ENCODE measurements around the gene PIP4K2A.

Gene PIP4K2A

DNA sequence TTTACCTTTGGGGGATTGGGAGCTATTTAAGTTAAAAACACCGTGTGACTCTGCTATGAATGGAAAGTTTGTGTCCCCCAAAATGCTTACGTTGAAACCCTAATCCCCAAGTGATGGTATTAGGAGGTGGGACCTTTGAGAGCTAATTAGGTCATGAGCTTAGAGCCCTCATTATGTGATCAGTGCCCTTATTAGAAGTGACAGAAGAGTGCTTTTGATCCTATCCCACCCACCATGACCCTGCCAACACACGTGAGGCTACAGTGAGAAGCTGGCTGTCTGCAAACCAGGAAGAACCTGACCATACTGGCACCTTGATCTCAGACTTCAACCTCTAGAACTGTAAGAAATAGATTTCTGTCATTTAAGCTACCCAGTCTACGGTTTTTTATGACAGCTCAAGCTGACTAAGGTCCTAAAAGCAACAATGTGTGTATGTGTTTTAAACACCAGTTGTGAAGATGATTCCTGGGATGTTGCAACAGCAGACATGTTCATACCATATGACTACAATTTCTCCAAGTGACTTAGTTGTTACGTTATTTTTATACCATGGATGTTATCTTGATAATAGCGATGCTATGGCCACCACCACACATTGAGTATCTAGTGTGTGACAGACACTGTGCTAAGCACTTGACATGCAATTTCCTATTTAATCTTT is 124.4 kb downstream of the PIP4K2A start:
- no peak for DNase-seq

DNA sequence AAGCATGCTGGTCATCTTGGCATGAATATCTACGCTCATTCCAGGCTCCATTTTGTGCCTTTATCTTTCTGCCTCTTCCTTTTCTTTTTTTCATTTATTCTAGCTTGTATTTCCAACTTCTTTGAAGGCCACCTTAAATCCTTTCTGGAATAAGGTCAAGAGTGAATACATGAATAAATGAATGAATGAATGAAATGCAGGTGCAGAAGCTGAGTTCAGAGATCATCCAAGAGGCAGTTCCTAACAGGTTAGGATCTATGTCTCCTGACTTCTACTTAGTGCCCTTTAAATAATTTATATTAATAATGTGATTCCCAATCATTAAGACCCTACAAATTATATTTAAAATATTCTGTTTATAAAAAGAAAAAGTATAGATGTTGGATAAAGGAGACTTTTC is 125.9 kb downstream of the PIP4K2A start:
- no peak for DNase-seq

DNA sequence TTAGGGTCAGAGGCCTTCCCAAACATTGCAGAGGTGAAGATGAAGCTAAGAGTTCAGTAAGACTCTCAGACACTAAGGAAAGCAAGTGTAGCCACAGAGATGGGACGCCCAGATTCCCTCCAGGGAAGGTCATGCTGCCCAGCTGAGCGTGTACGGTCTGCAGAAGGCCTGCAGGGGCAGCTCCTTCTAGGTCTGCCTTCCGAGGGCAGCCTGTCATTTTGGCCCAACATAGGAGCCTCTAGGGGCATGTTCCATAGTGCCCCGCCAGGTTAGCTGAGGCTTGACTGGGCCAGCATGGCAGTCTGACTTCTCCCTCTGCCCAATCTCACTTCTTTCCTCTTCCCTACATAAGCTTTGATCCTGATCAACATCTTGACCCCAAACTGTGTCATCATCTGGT is 130.7 kb downstream of the PIP4K2A start:
- DNase-seq: no peak

DNA sequence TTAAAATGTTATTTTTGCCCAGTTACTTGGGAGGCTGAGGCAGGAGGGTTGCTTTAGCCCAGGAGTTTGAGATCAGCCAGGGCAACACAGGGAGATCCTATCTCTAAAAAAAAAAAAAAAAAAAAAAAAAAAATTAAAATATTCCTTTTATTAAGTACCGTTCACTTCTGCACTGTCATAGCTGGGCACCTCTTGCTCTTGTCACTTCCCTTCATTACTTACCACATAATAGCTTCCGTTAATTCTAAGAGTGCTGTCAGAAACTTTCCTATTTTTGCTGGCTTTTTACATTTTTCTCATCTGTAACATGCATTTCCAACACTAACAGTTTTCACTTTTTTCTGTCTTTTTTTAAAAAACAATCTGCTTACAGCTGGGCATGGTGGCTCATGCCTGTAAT is 132.9 kb downstream of the PIP4K2A start:
- DNase-seq: no peak

DNA sequence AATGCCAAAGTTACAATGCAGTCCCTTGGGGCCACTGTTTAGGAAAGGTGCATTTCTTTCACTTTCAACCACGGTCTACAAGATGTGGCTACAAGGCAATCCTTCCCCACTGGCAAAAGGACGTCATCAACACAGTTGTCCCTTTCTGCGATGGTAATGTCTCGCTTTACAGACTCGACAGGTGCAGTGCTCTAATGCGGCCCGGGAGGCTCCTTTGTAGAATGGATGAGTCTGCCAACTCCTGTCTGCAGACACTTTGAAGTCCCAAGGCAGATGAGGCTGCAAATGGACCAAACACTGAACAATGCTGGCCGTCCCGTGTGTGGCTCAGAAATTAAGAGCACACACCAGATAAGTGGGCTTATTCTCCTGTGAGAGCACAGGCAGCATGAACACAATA is 133.7 kb downstream of the PIP4K2A start:
- no peak for DNase-seq

DNA sequence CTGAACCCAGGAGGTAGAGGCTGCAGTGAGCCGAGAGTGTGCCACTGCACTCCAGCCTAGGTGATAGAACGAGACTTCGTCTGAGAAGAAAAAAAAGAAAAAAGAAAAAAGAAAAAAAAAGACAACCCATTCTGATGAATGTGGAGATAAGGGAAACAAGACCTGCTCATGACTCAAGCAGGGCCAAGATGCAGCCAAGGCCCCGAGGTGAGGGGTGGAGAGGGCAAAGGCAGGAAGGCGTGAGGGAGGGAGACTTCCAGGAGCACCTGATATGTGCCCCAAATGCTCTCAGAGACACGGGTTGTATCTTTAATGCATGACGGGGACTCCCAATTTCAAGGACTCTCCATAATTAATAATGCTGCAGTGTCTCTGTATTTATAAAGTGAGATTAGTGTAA is 134.6 kb downstream of the PIP4K2A start:
- no peak for DNase-seq

DNA sequence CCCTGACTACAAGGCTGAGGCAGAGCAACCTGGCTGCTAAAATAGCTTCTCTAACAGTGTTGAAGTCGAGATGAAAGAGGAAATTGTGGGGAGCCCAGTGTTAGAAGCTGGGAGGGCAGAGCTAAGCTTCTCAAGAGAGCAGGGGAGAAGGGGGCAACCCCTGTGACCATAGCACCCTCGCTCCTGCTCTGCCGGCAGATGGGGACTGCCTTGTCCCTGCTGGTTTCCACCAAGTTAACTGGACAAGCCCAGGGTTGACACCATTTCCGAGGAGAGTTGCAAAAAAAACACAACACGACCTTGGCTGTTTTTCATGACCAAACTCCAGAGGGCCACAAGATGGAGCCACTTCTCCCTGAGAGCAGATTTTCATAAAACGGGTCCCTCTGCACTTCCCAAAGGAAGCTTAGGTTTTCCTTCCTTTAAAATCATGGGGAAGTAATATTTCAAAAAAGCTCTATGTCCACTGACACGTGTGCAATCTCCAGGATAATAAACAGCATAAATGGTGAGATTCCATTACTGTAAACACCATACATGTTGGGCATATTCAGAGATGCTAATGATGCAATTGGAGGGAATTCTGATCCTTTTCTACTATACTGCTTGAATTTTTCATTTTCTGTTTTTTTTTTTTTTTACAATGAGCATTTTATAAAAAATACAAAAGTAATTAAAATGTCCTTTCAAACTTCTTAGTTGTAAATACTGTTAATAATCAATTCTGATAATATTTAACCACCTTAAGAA is 140.4 kb downstream of the PIP4K2A start:
- no peak for DNase-seq

DNA sequence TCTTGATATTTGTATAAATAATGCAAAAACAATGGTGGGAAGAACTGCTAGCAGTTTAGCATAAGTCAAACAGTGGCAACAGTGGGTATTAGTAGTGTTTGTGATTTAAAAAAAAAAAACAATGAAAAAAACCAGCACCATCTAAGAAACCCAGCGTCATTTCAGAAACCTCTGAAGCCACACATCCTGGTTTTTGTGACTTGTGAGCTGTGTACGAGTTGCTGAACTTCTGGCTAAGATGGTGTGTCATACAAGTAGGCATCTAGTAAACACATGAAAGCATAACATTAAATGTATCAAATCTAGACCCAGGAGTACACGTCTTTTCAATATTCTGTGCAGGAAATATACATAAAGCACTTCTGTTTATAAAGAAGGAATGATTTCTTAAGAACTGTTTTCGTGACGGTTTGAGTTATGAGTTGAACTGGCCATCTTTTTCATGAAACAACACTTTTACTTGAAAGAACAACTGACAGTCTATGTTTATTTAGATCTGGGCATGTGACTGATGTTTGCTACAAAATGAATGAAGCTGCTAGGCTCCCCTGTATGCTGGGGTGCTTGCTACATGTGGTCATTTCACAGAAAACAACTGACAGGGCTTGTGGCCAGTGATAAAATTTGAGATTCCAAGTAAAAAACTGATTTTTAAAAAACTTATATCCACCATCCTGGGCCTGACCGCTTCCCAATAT is 143.5 kb downstream of the PIP4K2A start:
- DNase-seq: no peak

DNA sequence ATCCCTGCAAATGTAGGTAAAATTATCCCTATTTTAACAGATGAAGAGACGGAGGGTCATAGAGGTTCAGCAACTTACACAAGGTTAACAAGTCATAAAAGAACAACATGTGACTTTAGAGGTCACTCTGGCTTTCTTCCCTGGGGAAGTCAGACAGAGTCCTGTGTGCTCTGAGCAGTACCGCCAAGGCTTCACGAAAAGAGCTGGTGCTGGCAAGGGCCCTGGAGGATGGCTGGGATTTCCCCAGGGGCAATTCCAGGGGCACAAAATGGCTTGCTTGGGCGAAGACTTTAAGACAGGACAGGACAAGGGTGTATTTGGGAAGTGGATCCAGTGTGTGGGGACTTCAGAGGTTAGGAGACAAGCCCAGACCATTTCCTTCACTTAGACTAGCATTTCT is 144.1 kb downstream of the PIP4K2A start:
- no peak for DNase-seq

DNA sequence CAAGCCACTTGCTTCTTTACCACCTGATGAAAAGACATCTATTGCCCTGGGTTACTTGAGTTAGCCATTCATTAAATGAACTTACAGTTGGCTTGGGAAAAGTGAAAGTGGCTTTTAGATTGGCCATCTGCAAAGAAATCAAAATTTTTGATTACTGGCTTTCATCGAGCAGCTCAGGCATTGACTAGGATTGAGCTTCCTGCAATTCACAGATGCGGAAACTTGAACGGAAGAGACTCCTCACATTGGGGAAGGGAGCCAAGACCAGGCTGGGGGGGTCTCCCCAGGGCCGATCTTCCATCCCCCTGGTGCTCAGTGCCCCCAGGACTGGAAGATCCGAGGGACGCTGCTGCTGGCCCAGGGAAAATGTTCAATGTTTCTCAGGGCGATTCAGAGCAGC is 145.4 kb downstream of the PIP4K2A start:
- no peak for DNase-seq

DNA sequence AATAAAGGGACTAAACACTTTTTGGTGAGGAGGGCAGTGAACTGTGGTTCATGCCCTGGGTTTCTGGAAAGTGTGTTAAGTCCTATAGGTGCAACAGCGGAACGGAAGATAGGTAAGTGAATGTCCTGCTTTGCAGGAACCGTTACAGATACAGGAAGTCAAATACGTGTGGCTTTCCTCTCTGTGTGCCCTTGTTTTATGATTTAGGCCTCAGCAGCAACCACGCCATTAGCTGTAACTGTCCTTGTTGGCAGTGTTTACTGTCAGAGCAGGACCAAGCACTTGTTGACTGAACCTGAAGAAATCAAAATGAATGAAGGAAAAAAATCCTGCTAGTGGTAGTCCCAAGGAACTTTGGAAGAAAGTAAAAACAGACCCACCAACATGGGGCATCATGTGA is 150.3 kb downstream of the PIP4K2A start:
- DNase-seq: no peak

DNA sequence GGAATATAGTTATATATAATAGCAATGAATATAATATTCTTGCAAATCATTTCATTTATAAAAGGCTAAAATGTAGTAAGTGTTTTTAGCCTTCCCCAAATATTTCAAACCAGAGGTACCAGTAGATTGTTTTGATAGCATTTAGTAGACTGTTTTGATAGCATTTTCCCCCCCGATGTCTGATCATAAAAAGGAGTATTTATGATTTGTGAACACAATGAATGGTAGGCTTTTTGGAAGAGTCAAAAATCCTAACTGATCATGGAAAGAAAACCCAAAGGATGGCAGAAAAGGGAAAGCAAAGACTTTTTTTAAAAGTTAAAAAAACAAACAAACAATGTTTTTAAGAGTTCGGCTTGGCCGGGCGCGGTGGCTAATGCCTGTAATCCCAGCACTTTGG is 152.5 kb downstream of the PIP4K2A start:
- DNase-seq: no peak

DNA sequence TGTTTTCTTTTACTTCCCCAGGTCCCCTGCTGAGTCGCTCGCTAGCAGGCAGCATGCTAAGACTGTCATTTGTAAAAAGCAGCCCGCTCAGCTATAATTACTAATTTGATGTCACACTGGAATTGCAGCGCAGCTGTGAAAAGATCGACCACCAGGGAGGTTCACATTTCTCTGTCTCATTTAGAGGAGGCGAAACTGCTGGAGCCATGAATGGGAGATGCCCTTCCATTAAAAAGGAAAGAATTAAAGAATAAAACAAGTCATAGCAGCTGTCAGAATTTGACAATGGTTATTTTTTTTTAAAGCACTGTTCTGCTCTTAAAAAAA is 153.5 kb downstream of the PIP4K2A start:
- DNase-seq: no peak

DNA sequence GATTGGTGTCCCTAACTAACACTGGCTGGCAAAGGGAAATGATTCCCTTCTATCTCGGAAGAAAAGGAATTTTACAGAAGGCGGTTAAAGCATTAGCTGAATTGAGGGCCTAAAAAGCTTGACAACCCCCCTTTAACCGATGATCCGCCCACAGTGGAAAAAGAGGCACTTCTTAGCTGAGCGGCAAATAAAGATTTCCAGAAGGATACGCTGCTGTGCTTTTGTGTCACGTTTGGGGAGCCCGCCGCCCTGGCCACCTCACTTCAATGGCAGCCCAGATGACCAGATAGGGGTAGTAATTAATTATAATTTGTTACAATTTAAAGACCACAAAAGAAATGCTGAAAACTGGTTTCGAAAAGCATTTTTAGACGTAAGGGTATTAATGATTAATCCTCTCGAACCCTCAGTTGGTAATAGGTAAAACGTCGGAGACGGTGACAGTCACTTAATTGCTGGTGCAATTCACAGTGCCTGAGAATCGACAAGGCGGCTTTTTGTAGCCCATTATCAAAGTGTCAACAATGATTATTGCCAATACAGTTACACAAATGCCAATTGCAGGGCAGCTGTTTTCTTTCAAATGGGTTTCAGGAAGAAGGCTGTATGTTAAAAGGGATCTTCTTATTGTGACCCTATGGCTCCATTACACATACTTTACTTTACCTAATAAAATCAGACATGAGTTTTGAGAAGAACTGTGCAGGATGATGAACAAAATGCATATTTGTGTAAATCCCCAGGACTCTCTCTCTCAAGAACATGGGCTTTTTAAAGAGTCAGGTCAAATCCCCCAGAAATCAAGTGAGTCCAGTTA is 154.1 kb downstream of the PIP4K2A start:
- no peak for DNase-seq

DNA sequence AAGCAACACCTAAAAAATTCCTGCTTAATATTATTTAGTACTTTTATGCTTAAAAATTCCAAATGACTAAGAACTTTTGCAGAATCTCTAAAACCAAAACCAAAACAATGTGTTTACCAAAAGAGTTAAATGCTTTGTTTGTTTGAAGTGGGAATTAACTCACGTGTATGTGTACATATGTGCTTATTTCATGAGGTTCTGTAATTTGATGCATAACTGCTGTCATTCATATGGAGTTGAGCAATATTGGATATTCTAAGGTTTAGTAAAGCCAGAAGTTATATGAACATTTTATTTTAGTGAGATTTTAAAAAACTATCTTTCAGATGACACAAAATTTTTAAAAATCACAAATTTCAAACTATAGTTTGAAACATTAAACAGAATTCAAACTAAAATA is 157.1 kb downstream of the PIP4K2A start:
- no peak for DNase-seq

DNA sequence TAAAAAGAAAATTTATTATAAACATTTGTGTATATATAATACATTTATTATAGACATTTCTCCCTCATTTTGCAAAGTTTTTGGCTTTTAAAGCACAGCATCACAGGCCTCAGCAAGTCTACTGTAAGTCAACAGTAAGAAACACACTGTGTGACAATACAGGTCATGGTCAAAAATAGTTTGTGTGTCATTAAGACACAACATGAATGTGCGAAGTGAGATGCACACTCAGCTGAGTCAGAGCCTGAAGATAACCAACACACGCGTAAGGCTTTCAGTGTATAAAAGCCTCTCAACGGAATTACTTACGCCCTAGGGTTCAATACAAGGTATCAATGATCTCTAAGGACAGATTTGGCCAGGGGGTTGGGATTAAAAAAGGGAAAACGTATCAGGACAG is 157.6 kb downstream of the PIP4K2A start:
- no peak for DNase-seq

DNA sequence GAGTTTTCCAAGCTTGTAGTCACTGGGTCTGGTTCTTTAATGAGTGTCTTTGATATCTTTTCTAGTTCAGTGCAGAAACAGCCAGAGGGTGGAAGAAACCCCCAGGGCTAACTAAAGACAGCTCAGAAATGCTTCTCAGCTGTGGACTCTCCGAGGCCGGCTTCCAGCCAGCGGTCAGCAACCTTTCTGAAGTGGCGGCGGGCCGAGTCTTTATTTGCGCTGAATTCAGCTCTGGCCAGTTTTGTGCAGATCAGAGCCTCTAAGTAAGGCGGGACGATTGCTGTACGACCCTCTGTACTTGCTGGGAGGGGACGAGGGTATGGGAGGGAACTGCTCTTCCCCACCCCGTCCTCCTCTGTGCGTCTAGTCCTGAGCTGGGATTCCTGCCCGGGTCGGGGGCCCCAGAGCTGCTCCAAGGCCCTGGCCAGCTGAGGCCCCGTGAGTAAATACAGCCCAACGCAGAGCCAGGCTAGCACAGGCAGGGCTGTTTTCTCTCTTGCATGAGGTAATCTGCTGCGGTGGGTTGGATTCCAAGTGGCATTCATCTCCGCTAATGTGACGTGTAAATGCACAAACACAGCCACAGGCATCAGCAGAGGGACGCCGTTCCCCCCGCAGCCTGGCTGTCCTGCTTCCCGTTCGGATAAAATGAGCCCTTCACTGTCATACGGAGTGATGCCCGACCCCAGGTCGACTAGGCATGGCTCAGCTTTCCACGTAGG is 159.8 kb downstream of the PIP4K2A start:
- DNase-seq: no peak

DNA sequence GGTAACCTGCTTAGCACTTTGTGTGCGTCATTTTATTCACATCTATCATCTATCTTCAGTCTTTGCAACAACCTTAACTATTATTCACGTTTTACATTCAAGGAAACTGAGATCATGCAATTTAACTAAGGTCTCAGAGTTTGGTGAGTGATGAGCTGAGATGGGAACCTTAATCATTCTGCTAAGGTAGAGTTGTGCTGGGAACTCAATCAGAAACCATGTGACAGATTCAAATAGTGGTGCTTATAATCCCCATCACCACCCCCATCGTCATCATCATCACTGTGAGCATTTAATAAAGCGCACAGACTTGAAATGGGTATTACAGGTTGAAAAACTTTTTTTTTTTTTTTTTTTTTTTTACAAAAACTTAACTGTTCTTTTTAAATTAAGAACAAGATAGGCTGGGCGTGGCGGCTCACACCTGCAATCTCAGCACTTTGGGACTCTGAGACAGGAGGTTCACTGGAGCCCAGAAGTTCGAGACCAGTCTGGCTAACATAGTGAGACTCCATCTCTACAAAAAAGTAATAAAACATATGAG is 160.9 kb downstream of the PIP4K2A start:
- no peak for DNase-seq

DNA sequence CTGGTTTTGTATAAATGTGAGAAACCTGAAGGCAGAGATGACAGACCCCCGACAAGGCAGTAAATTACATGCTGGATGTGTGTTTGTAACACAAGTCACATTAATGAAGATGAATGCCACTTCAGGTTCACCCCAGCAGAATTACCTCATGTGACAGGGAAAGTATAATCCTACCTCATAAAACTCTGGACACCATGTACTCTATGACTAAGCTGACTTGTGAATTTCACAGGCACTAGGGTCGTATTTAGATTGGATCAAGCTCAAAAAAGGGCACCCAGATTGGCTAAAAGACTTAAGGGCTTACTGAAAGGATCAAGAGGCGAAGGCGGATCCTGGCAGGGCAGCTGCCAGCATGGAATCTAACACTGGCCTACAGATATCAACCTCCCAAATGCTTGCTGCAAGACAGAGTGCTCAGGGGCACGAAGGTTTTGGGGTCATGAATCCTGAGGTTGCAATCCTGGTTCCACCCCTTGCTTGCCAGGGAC is 161.4 kb downstream of the PIP4K2A start:
- DNase-seq: no peak

DNA sequence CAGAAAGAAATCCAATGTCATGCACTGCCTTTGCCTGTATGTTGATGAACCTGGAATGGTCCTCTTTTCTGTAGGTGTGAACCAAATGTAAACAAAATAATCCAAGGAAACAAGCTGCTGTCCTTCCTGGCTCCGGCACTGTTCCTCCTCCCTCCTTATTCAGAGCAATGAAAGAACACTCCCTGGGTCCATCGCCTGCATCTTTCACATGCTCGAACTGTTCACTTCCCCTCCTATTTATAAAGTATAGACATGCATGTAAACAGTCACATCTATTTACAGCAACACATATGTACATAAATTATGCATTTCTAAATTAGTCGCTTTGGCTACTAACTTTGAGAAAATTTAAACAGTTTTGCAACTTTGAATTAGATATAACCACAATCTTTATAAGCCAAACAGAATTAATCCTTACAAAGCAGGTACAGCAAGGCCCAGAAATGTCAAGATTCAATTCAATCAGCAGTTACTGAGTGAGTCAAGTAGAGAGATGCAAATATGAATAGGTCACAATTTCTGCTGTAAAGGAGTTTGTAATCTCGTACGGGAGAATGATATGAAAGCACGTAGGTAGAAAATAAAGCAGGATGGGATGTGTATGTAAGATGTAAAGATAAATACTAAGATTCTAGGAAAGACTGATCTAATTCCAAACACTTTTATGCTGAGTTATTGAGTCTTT is 162.6 kb downstream of the PIP4K2A start:
- no peak for DNase-seq

DNA sequence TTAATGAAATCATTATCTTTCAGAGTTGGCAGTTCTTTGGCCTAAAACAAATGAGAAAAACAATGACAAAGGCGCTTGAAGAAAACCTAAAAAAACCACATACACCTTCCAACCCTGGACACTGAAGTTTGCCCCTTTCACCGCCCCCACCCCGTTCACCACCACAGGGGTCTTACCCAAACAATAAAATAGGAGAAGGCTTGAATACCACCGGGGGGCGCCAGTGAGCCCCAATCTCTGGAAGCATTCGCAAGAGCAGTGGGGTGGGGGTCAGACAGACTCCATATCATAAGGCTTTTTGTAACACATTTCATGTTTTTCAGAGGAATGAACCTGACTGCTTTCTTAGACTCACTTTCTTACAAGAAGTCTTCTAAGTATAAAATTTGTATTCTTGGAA is 163.6 kb downstream of the PIP4K2A start:
- peak; percentile 54 to 65 for DNase-seq

DNA sequence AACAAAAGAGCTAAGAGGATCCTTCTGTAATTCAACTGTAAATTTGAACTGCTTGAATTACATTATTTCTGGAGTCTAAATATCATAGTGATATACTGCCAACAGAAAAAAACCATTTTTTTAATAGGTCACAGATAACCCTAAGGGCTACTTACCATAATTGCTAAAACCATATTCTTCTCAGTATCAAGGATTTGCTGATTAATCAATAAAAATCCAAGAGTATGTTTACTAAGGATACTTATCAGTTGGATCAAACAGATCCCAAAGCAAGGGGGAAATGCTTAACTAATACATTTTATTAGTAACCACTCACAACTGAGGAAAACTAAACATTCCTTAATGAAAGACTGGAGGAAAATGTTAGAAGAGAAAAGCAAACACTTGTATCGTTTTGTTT is 166.0 kb downstream of the PIP4K2A start:
- DNase-seq: no peak

Measured in stimulated activated CD4-positive, alpha-beta T cell treated with anti-CD3 and anti-CD28 coated beads, Interleukin-4, amount 100 ng/mL, for 4 hours (primary cell).